Stimulated activated CD4-positive, alpha-beta T cell treated with anti-CD3 and anti-CD28 coated beads, Interleukin-2, amount 100 ng/mL, for 24 hours (primary cell): ENCODE results near the gene KCNQ5.

ENCODE experiments used
- DNase-seq, 2 donors: peaks; one replicate each; pipeline ENCODE4 v3.0.0-alpha.2; 2020

The KCNQ5 gene

GRCh38 chr6:72689107-72689954 is 67.5 kb downstream of the KCNQ5 start:
- DNase-seq = no peak

- no peak for DNase-seq
These were observed 69.4 kb downstream of the KCNQ5 start for GRCh38 chr6:72691249-72691648.

GRCh38 chr6:72696055-72696454 is 74.2 kb downstream of the KCNQ5 start:
- no peak for DNase-seq

DNA sequence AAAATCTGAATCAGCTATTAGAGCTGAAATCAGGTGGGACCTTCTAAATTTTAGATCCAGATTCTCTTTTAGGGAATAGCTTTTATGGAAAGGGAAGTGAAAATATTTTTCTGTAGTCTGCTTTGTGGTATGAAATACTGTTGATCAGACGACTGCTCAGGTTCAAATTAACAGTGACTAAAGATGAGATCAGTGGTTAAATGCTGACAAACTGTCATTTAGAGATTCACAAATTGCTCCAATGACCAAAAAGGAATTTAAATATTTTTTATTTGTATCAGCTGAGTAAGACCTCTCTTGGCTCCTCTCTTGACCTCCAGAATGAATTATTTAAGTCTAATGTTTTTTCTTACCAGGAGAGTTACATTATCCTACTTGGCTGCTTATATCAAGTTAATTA is 77.3 kb downstream of the KCNQ5 start:
- DNase-seq = no peak

DNA sequence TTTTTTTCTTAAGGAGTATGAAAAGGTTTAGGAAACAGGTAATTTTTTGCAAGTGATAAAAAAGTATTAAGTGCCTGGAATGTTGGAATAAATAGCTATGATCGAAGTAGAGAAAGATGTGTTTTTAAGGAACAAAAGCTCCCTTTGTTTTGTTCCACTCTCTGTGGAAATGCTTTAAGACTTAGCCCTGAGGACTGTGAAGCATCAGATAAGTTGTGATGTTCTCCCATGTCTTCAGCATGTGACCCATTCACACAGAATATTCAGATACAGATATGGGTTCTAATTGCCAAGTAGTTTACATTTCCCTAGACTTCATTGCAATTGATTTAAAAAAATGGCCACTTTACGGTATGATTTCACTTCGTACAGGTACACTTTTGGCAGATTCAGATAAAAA is 80.6 kb downstream of the KCNQ5 start:
- no peak for DNase-seq

DNA sequence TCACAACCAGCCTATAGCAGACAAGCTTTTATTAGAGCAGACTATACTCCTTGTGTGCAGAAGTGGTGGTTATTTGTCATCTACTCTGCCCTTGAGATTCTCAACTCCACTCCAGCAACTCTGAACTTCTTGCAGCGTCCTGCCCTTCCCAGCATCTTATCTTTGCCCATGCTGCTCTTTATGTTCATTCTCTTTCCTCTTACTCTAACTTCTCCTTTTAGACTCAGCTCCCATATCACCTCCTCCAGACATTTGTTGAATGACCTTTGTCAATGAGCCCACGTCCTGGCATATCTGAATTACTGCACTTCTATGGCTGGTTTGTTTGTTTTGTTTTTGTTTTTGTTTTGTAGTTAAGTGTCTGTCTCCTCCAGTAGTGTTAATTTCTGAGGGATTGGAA is 81.2 kb downstream of the KCNQ5 start:
- DNase-seq = no peak

DNA sequence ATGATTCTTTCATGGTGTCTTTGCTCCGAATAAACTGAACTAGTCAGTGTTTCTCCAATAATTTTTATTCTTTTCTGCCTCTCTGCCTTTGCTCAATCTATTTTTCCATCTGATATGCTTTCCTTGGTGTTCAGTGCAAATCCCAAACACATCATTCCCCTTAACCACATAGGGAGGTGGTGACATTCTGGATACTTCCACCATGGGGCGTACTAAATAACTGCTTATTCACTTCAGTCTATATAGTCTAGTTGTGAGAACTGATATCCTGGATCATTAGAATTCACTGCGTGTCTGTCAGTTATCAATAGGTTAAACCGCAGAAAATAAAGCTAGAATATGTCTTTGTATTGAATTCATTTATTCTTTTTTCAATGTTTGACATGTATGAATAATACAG is 83.1 kb downstream of the KCNQ5 start:
- DNase-seq = no peak

GRCh38 chr6:72709431-72709830 is 87.6 kb downstream of the KCNQ5 start:
- no peak for DNase-seq

- DNase-seq = no peak
These were observed 89.9 kb downstream of the KCNQ5 start for GRCh38 chr6:72711731-72712130.

DNA sequence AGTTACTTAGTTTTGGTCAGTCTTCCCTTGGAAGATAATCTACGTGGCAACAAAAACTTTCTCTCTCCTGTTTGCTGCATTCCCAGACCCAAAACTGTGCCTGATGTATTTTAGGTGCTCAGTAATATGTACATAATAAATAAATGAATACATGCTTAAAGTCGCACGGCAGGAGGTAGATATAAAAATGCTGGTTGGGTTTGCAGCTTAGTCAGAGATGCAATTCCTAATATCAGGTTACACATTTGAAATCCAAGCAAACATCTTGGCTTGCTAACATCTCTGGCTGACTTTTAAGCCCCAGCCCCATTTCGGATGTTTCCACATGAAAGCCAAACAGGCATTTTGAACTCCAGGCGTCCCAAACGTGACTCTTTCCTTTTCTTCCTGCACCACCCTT is 91.0 kb downstream of the KCNQ5 start:
- DNase-seq = no peak

DNA sequence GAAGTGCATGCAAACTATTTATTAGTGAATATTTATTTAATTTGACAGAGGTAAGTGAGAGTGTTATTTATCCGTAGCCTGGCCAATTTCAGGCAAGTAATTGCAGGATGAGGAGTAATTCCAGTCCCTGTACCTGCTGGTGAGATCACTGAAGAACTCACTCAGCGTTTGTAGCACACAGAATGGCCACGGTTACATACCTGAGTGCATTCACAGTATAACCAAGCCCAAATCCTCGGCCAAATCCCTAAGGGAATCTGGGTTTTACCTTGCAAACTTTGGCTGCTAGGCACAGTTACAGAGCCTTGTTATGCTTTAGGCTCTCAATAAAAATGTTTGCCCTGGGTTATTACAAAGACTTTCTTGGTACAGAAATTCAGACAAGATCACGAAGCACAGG is 93.3 kb downstream of the KCNQ5 start:
- no peak for DNase-seq

GRCh38 chr6:72716916-72717315 is 95.1 kb downstream of the KCNQ5 start:
- DNase-seq = no peak

GRCh38 chr6:72720464-72720863 is 98.6 kb downstream of the KCNQ5 start:
- no peak for DNase-seq

DNA sequence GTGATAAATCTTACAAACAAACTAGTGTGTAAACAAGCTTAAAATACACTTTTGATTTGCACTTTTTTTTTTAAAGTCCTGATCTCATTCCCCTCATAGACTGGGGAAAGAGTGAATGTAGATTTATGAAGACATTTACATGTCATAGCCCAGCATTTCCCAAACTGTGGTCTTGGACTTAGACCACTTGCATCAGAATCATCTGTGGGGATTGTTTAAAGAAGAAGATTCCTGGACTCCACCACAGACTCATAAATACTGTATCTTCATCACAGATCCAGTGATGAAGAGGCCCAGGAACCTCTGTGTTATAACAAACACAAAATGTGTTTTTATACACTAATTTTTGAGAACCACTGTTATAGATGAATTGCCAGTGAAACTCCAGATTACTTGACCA is 99.5 kb downstream of the KCNQ5 start:
- DNase-seq = no peak

- DNase-seq = no peak
These were observed 102.7 kb downstream of the KCNQ5 start for GRCh38 chr6:72724545-72724944.

DNA sequence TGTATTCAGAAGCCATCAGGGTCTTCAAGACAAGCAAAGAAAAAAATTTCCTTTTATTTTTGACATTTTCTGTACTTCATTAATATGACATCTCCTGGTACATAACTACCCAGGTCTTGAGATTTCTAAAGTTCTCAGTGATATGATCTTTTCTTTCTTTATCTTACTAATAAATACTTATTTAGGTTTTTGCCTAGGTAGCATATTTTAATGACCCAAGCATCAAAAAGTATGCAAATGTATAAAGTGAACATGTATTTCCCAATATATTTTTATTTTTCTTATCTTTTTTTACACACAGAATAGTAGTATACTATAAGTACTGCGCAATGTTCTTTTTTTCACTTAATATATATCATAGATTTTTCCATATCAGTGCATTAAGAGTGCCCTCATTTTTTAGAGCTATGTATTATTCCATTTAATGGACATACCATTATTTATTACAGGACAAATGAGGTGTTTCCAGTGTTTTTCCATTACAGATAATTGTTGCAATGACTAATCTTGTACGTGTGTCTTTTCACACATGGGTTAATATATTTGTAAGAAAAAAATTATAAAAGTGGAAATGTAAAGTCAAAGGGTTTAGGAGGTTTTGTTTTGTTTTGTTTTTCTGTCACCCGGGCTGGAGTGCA is 107.0 kb downstream of the KCNQ5 start:
- no peak for DNase-seq

DNA sequence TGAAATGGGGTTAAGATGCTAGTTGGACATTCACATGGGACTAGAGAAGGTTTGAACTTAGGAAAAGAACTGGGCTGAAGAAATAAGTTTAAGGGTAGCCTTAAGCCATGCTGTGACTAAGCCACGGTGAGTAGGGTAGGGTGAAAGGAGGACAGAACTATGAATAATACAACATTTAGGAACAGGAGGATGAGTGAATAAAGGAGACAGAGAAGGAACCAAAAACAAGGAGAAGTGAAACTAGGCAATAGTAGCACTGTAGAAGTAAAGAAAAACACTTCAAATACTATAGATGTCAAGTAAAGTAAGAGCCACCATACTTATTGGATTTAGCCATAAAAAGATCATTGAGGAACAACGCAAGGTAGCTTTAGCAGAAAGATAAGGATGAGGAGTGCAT is 111.2 kb downstream of the KCNQ5 start:
- DNase-seq = no peak

GRCh38 chr6:72738091-72738490 is 116.2 kb downstream of the KCNQ5 start:
- no peak for DNase-seq

DNA sequence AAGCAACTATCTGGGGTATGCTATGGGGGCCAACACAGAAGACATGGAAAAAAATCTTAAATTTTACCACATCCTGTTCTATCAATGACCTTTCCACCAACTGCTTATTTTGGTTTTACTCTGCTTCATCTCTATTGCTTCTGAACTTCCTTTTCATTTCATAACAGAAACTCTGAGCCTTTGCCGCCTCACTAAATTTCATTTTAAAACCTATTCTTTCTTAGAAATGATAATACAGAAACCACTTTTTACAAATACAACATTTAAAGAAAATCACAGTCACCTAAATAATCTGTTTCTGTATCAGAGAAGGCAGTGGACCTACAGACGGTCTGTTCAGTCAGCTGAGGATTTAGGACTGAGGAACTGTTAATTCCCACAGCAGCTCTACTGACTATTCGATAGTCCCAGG is 117.5 kb downstream of the KCNQ5 start:
- DNase-seq = no peak

DNA sequence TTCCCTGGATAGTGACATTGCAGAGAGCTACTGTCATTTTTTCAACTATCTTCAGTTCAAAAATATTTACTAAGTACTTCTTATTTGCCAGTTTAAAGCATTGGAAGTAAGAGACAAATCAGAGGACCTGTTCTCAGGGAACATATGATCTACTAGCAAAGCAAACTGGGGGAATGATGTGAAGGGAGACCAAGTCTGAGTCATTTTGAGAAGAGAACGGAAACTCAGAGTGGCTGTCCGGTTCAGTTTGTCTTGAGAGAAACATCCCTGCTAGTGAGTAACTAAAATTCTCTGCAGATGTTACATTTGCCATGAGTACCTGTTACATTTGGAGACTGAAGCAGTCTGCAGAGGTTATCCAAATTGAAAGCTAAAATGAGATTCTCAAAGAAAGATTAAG is 118.3 kb downstream of the KCNQ5 start:
- DNase-seq = no peak

DNA sequence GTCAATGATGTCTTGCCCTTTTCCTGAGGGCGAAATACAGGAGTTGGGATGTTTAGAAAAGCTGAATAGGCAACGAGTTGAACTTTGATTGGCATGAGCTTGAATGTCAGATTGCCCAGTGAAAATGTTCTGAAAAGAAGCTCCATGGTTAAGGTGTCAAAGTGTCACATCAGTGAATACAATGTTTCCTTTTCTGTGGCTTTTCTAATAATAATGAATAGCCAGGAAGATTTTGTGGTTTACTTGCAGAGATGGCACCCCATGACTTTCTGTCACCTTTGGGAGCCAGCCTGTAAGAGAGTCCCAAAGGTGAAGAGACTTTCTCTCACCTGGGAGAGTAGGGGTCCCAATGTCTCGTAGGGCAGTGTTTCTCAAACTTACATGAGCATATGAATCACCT is 119.2 kb downstream of the KCNQ5 start:
- no peak for DNase-seq

DNA sequence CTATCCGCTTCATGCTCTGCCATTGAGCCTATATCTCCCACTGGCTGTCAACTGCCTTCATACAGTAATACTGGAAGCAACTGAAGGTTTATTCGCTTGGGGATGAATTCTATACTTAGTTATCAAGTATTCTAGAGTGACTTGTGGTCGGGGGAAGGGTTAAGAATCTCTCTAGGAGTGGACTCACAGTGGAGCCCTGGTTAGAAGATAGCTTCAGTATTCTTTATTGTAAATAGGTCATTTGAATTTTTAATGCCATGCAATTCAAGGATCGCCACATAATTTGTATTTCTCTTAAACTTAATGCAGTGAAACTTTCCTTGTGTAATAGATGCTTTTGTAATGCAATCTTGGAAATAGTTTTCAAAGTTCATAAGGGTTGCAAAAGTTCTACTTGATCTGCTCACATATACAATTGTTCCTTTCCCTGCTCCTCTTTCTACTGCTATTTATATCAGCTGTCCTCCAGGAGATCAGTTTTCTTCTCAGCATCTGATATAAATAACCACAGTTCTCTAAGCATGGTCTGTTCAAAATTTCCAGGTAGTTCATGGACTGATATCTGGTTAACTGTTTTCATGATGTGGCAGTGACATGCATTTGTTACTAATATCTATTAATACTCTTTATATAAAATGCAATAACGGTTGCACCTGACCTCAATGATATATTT is 120.3 kb downstream of the KCNQ5 start:
- DNase-seq = no peak

DNA sequence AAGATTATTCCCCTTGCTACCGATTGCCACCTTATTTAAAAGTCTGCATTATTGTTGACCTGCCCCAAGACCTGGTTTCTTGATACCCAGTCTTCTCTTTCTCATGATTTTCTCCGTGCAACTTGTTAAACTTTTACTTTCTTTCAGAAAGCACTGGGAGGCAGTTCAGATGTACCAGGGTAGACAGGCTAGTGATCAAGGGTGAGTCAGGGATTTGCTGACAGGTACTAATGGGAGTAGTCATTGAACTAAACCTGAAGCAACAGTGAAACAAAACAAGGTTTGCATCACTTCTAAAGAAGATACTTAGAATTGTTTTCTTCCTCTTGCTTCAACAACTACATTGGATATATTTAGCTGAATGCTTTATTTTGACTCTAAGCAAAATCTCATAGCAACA is 124.4 kb downstream of the KCNQ5 start:
- no peak for DNase-seq

DNA sequence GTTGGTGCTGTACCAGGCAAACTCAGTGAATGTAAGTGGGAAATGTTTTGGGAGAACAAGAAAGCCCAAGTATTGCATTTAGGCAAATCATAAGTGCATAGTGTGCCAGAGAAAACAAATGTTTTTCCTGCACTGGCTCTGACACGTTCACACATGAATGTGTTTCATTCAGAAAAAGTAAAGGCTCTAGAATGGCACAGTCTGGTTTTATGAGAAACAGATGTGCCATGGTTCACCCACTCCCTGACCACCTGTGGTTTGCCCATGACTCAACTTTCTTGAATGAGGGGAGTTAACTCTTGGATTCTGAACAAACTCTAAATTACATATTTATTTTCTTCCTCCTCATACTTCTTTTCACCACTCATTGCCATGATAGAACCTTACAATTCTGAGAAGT is 126.9 kb downstream of the KCNQ5 start:
- no peak for DNase-seq
